Heart right ventricle (tissue), 16 donors: ENCODE data around the gene BIVM. TPM values are rescaled to one million over a fixed set of nuclear protein-coding genes. Genes with fewer than 3 reads are reported as not detected.

Experiments
- ATAC-seq, 8 donors: fragments of 200-7000 bp; cut with Tn5 transposase; one replicate each; pipeline ENCODE4 v1.9.1; 2020; ENCODE audit warnings: mild to moderate bottlenecking in 8 of 8, moderate library complexity in 8 of 8, moderate number of reproducible peaks in 1 of 8
- DNase-seq, 2 donors: peaks; one replicate each; pipeline ENCODE4 v3.0.0-alpha.2; 2020
- H3K27ac ChIP-seq, 10 donors: fragments of 200-600 bp; sonication (generic) in 2 of 10; one replicate each; pipeline versions ENCODE4 v1.5.0 to v1.8.0; 2020 to 2022; ENCODE audit warnings: mild to moderate bottlenecking in 3 of 10
- H3K27me3 ChIP-seq, 7 donors: fragments of 200-600 bp; one replicate each; pipeline ENCODE4 v1.8.0; 2021 to 2022; ENCODE audit warnings: mild to moderate bottlenecking in 2 of 7
- H3K36me3 ChIP-seq, 9 donors: fragments of 200-600 bp; sonication (generic) in 1 of 9; one replicate each; pipeline versions ENCODE4 v1.5.0 to v1.8.0; 2020 to 2022; ENCODE audit warnings: mild to moderate bottlenecking in 2 of 9
- H3K4me1 ChIP-seq, 9 donors: fragments of 200-600 bp; sonication (generic) in 1 of 9; one replicate each; pipeline versions ENCODE4 v1.5.0 to v1.8.0; 2020 to 2022; ENCODE audit warnings: mild to moderate bottlenecking in 4 of 9
- H3K4me3 ChIP-seq, 10 donors: fragments of 200-600 bp; sonication (generic) in 2 of 10; one replicate each; pipeline versions ENCODE4 v1.5.0 to v1.8.0; 2020 to 2022; ENCODE audit warnings: mild to moderate bottlenecking in 7 of 10, moderate library complexity in 2 of 10
- H3K9me3 ChIP-seq, 11 donors: fragments of 200-600 bp in 10 of 11; sonication (generic) in 2 of 11; one replicate each; pipeline versions ENCODE4 v1.5.0 to v1.8.0; 2013 to 2022; ENCODE audit warnings: mild to moderate bottlenecking in 2 of 11, control low read depth in 1 of 11, moderate library complexity in 1 of 11
- CTCF ChIP-seq, 9 donors: fragments of 200-600 bp; sonication (generic) in 2 of 9; IDR thresholded peaks; one replicate each; pipeline versions ENCODE4 v1.5.0 to v1.8.0; 2021 to 2022; ENCODE audit warnings: antibody characterized with exemption in 9 of 9, mild to moderate bottlenecking in 5 of 9, moderate library complexity in 1 of 9
- WGBS, 2 donors: extraction: QIAGEN DNeasy Blood & Tissue Kit; methylation state at CpG; one replicate each; pipeline ENCODE4 v1.1.7; 2013; ENCODE audit warnings: inconsistent platforms in 1 of 2; 5-methylcytosine and 5-hydroxymethylcytosine counted together
- intact Hi-C, 10 donors: fragments of 100-400 bp; cut with DNase I; formaldehyde crosslinking; loops; one replicate each; pipeline versions ENCODE4 v1.11.1 to v1.14.2; 2022
- polyA plus RNA-seq, 2 donors: library from polyadenylated mRNA; stranded (reverse); fragments of 200-250 nt; gene quantifications; one replicate each; pipeline ENCODE4 v1.2.3, GENCODE V29; 2013
- total RNA-seq, 10 donors: library from RNA; stranded (reverse); fragmentation: NEBNext Ultra II Directional in 3 of 10; extraction: Animal tissue kit (Norgen Biotek cat#: 25700) in 3 of 10; gene quantifications; one replicate each; pipeline versions ENCODE4 v1.2.1 to v1.2.4, GENCODE V29; 2021 to 2023
- donor health status: Arrhythmogenic right ventricular cardiomyopathy.
- donor health status: ischemic (EF 13 %, LVEDD 7.1; RV severe dilation, severe dysfunction).
- donor health status: healthy with polysubstance abuse.
- donor health status: DM: no; HTN: yes; CAD: no.
- donor health status: DM: no; HTN: no; CAD: no.
- donor health status: ischemic (EF 25% LVEDD 6.9; RV normal size, moderate dysfunction).
- donor health status: ischemic (EF 25% LVEDD 5.7; RV mildly dilated, moderate dysfunction).
- donor health status: healthy.
- donor health status: DM: yes; HTN: yes; CAD: no.
- donor health status: Ischemic cardiomyopathy.
- donor health status: ischemic (EF 35%, LVEDD 5.7; RV mildly dilated, moderate dysfunction).
- donor health status: nonischemic (EF 11% LVEDD 7.7; RV severe dilation, severe dysfunction).
- donor health status: DM: yes; HTN: yes; CAD: no.
- donor health status: PGD.
- donor health status: ischemic (EF 29% LVEDD 5.4; RV normal size, mild dysfunction).
- donor health status: nonischemic (EF 23%, LVEDD 6.1; RV moderate dilation, normal function).

The BIVM gene
- total and polyA plus RNA-seq, 12 donors = 6.7 to 37.3 (median 28.3) TPM

GRCh38 chr13:102758842-102759241 lies 40.1 kb upstream of the BIVM start:
- Histone ChIP-seq H3K9me3 (no peaks in the 10 kb centered on the region), H3K36me3 (no peaks in the 10 kb centered on the region), H3K4me3 (no peak overlapping the region), H3K27ac (no peak overlapping the region), H3K4me1 (peaks cover 0 to 4% (median 0%) of the 10 kb centered on the region in 9 donors), H3K27me3 (no peaks in the 10 kb centered on the region)
- TF ChIP-seq CTCF (IDR thresholded peaks at IDR 0.05) = no peak
- ATAC-seq (peak in 3 of 8 donors; percentile 35 to 55 (median 50)), DNase-seq (no peak)
- 40 to 49% methylated on average over 2 of the region's 2 CpGs for WGBS, 2 donors
- intact Hi-C loops = no loop called here

GRCh38 chr13:102761071-102761470 lies 37.8 kb upstream of the BIVM start:
- Histone ChIP-seq H3K4me3 (no peak overlapping the region), H3K4me1 (peaks cover 0 to 4% (median 0%) of the 10 kb centered on the region in 9 donors), H3K9me3 (no peaks in the 10 kb centered on the region), H3K27me3 (no peaks in the 10 kb centered on the region), H3K27ac (no peak overlapping the region), H3K36me3 (peaks cover 0 to 10% (median 0%) of the 10 kb centered on the region in 9 donors)
- intact Hi-C loops = no loop called here
- no peak for TF ChIP-seq CTCF (IDR thresholded peaks at IDR 0.05)
- WGBS, 2 donors = 87 to 95% methylated on average over 1 of the region's 1 CpG
- DNase-seq (no peak), ATAC-seq (no peak)

GRCh38 chr13:102763741-102764140 lies 35.2 kb upstream of the BIVM start:
- Histone ChIP-seq H3K4me3 (no peak overlapping the region), H3K27me3 (no peaks in the 10 kb centered on the region), H3K9me3 (no peaks in the 10 kb centered on the region), H3K27ac (no peak overlapping the region), H3K36me3 (peaks cover 0 to 26% (median 0%) of the 10 kb centered on the region in 9 donors), H3K4me1 (peaks cover 0 to 3% (median 0%) of the 10 kb centered on the region in 9 donors)
- DNase-seq = no peak
- WGBS, 2 donors = 90 to 96% methylated on average over 1 of the region's 1 CpG
- TF ChIP-seq CTCF (IDR thresholded peaks at IDR 0.05) = no peak
- intact Hi-C loops = no loop called here
- no peak for ATAC-seq

GRCh38 chr13:102768909-102769308 lies 30.0 kb upstream of the BIVM start:
- no peaks in the 10 kb centered on the region for H3K9me3 ChIP-seq
- WGBS, 2 donors = 58 to 69% methylated on average over 2 of the region's 2 CpGs
- intact Hi-C loops = no loop called here
- H3K4me1 ChIP-seq = peaks cover 0 to 23% (median 8%) of the 10 kb centered on the region in 9 donors
- no peak for TF ChIP-seq CTCF (IDR thresholded peaks at IDR 0.05)
- ATAC-seq = no peak
- H3K4me3 ChIP-seq = no peak overlapping the region
- no peak overlapping the region for H3K27ac ChIP-seq
- no peaks in the 10 kb centered on the region for H3K27me3 ChIP-seq
- no peak for DNase-seq
- peaks cover 0 to 26% (median 0%) of the 10 kb centered on the region in 9 donors for H3K36me3 ChIP-seq
